SU-DHL-6 (cell line): ENCODE measurements around the gene SHROOM2.

Experiments
- H2AFZ ChIP-seq: fragments of 200-600 bp; sonication (generic); 2 replicates; pipeline ENCODE4 v1.6.1; 2014; ENCODE audit warnings: low read depth, mild to moderate bottlenecking, moderate library complexity, mixed read lengths, antibody characterized with exemption, low read length; ENCODE audit not compliant: severe bottlenecking
- H3F3A ChIP-seq: fragments of 200-600 bp; shearing (Covaris generic); 2 replicates; pipeline ENCODE4 v1.6.0; 2016; ENCODE audit warnings: antibody characterized with exemption, mild to moderate bottlenecking; ENCODE audit not compliant: insufficient read depth
- H3K27ac ChIP-seq: fragments of 200-600 bp; sonication (generic); 2 replicates; pipeline ENCODE4 v1.5.1; 2016; ENCODE audit warnings: low read depth, mild to moderate bottlenecking, low read length, moderate library complexity, mixed read lengths
- H3K27me3 ChIP-seq: fragments of 200-600 bp; sonication (generic), shearing (Covaris generic); 2 replicates; pipeline ENCODE4 v1.6.0; 2014; ENCODE audit warnings: mild to moderate bottlenecking, low read length
- H3K36me3 ChIP-seq: fragments of 200-600 bp; sonication (generic); 2 replicates; pipeline ENCODE4 v1.6.1; 2014; ENCODE audit warnings: mild to moderate bottlenecking, low read length, mixed read lengths
- H3K4me2 ChIP-seq: fragments of 300-600, 200-600 bp; shearing (Covaris generic), sonication (generic); 2 replicates; pipeline ENCODE4 v1.6.0; 2014; ENCODE audit warnings: low read length, low read depth, mild to moderate bottlenecking; ENCODE audit not compliant: poor library complexity, severe bottlenecking
- H3K4me3 ChIP-seq: fragments of 200-600 bp; sonication (generic); 2 replicates; pipeline ENCODE4 v1.5.1; 2014; ENCODE audit warnings: antibody characterized with exemption, low read length, mild to moderate bottlenecking, mixed read lengths; ENCODE audit not compliant: insufficient read depth, poor library complexity, severe bottlenecking
- H3K79me2 ChIP-seq: fragments of 200-600 bp; sonication (generic); 2 replicates; pipeline ENCODE4 v1.6.1; 2014; ENCODE audit warnings: mild to moderate bottlenecking, low read length, moderate library complexity; ENCODE audit not compliant: insufficient read depth
- H3K9ac ChIP-seq: fragments of 200-600 bp; sonication (generic); 2 replicates; pipeline ENCODE4 v1.7.0; 2014; ENCODE audit warnings: mild to moderate bottlenecking, low read length
- H3K9me2 ChIP-seq: fragments of 200-600 bp; sonication (generic); replicated peaks from 2 replicates; pipeline ENCODE4 v1.6.1; 2014; ENCODE audit warnings: low read length; ENCODE audit not compliant: insufficient read depth
- H3K9me3 ChIP-seq: fragments of 200-600 bp; sonication (generic); 2 replicates; pipeline ENCODE4 v1.6.1; 2014; ENCODE audit warnings: low read length, mixed read lengths; ENCODE audit not compliant: insufficient read depth
- H4K20me1 ChIP-seq: fragments of 200-600 bp; sonication (generic); 2 replicates; pipeline ENCODE4 v1.6.1; 2014; ENCODE audit warnings: low read depth, mild to moderate bottlenecking, antibody characterized with exemption, low read length, moderate library complexity, mixed read lengths
- CTCF ChIP-seq: fragments of 200-600 bp; sonication (generic); IDR thresholded peaks from one replicate; pipeline ENCODE4 v1.5.1; 2017; ENCODE audit warnings: antibody characterized with exemption, mild to moderate bottlenecking, low read length, moderate library complexity; ENCODE audit not compliant: insufficient read depth, poor library complexity, severe bottlenecking
- EZH2phosphoT487 ChIP-seq: fragments of 200-600 bp; sonication (generic), shearing (Covaris generic); conservative IDR thresholded peaks from 2 replicates; pipeline ENCODE4 v1.6.1; 2018; ENCODE audit warnings: mild to moderate bottlenecking, antibody characterized with exemption, low read length, moderate library complexity, mixed read lengths

SHROOM2 gene

GRCh38 chrX:9772943-9773342 lies 13.3 kb upstream of the SHROOM2 start:
- H3K79me2 ChIP-seq: no peaks in the 10 kb centered on the region
- no peak for TF ChIP-seq EZH2phosphoT487
- TF ChIP-seq CTCF: no peak
- H3K9ac ChIP-seq: no peak overlapping the region
- H3K9me2 ChIP-seq: no peaks in the 10 kb centered on the region
- no peak overlapping the region for H2AFZ ChIP-seq
- no peaks in the 10 kb centered on the region for H3F3A ChIP-seq
- H3K9me3 ChIP-seq: no peaks in the 10 kb centered on the region
- H3K36me3 ChIP-seq: no peaks in the 10 kb centered on the region
- no peaks in the 10 kb centered on the region for H4K20me1 ChIP-seq
- H3K27ac ChIP-seq: no peak overlapping the region
- H3K4me3 ChIP-seq: no peak overlapping the region
- no peaks in the 10 kb centered on the region for H3K27me3 ChIP-seq
- H3K4me2 ChIP-seq: no peak overlapping the region

GRCh38 chrX:9775930-9776329 lies 10.3 kb upstream of the SHROOM2 start:
- no peaks in the 10 kb centered on the region for H3K79me2 ChIP-seq
- H2AFZ ChIP-seq: no peak overlapping the region
- no peak overlapping the region for H3K4me3 ChIP-seq
- H3K4me2 ChIP-seq: no peak overlapping the region
- H3K36me3 ChIP-seq: no peaks in the 10 kb centered on the region
- no peaks in the 10 kb centered on the region for H3K27me3 ChIP-seq
- H3K9ac ChIP-seq: no peak overlapping the region
- TF ChIP-seq CTCF (no peak), EZH2phosphoT487 (no peak)
- H4K20me1 ChIP-seq: no peaks in the 10 kb centered on the region
- H3K9me3 ChIP-seq: no peaks in the 10 kb centered on the region
- H3K27ac ChIP-seq: no peak overlapping the region
- no peaks in the 10 kb centered on the region for H3F3A ChIP-seq
- no peaks in the 10 kb centered on the region for H3K9me2 ChIP-seq

GRCh38 chrX:9781941-9782340 lies 4.3 kb upstream of the SHROOM2 start:
- Histone ChIP-seq H2AFZ (no peak overlapping the region), H3K9me2 (no peaks in the 10 kb centered on the region), H3K27me3 (no peaks in the 10 kb centered on the region), H4K20me1 (no peaks in the 10 kb centered on the region), H3K36me3 (no peaks in the 10 kb centered on the region), H3K9me3 (no peaks in the 10 kb centered on the region), H3K4me2 (no peak overlapping the region), H3K4me3 (no peak overlapping the region), H3F3A (no peaks in the 10 kb centered on the region), H3K27ac (no peak overlapping the region), H3K9ac (no peak overlapping the region), H3K79me2 (no peaks in the 10 kb centered on the region)
- TF ChIP-seq EZH2phosphoT487: no peak
- TF ChIP-seq CTCF: no peak
